HG03135 (cell line): ENCODE data around the gene TRMT44.
A peak's percentile ranks its signal among the peaks of the same experiment; 100 is the strongest.

Experiments used
- ATAC-seq: cut with Tn5 transposase; IDR thresholded peaks from one replicate; pipeline ENCODE4 v1.9.1; 2021; ENCODE audit warnings: mild to moderate bottlenecking, moderate library complexity; ENCODE audit not compliant: unreplicated experiment

The TRMT44 gene

DNA sequence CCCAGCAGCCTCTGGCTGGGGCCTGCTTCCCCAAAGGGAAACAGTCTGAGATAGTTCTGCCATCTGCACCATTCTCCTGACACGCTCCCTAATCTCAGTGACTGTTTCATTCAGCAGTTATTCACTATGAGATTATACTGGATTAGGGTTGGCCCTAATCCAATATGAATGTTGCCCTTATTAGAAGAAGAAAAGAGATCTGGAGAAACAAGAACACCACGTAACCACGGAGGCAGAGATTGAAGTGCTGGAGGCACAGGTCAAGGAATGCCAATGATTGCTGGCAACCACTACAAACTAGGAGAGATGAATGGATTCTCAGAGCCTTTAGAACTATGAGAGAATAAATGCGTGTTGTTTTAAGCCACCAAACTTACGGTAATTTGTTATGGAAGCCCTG, 7.4 kb upstream of the TRMT44 start:
- no peak for ATAC-seq

GRCh38 chr4:8434251-8435073, 6.1 kb upstream of the TRMT44 start:
- no peak for ATAC-seq

- ATAC-seq = peak; percentile 50
Measured at GRCh38 chr4:8435656-8436121, 4.9 kb upstream of the TRMT44 start.

DNA sequence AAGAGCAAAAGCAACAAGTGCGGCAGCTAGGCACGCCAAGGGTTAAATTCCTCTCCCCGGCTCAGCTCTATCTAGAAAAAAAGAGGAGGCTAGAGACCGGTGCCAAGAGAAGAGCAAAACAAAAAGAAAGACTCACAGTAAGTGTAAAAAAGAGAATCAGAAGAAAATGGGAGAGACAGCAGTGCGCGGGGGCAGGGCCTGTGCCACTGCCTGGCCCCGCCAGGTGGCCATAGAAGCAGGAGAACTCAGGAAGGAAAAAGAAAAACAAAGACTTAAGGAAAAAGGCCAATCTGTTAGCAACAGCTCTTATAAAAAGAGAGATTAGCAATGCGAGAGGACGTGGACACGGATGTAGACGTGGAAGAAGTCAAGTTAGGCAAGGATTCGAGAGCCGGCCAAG, 3.3 kb upstream of the TRMT44 start:
- ATAC-seq = no peak

- ATAC-seq = no peak
Measured at GRCh38 chr4:8438743-8439142, 1.8 kb upstream of the TRMT44 start.

DNA sequence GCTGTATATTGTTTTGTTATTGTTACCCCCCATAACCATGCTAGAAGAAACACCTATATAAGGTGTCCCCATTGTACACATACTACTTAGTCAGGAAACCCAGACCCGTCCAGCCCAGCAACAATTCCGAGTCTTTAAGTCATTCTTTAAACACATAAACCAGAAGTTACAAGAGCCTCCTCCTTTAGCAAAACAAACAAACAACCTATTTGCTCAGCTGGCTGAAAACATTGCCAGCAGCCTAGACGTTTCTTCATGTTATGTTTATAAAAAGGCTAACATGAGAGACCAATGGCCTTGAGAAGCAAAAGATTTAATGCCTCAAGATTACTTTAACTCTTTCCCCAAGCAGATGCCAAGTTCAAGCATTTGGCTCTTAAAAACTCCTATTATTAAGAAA, 1.4 kb upstream of the TRMT44 start:
- no peak for ATAC-seq

DNA sequence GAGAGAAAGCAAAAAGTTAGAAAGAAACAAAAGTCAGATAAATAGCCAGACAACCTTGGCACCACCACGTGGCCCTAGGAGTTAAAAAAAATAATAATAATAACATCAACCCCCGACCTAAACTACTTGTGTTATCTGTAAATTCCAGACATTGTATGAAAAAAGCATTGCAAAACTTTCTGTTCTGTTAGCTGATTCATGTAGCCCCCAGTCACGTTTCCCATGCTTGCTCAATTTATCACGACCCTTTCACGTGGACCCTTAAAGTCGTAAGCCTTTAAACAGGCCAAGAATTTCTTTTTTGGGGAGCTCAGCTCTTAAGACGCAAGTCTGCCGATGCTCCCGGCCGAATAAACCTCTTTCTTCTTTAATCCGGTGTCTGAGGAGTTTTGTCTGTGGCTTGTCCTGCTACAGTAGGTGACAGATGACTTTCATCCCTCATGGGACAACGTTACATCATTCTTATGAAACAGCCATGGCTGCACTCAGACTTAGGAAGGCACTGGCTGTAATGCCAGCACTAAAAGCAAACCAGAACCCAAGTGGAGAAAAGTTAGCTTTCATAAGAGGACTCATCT, 574 bp upstream of the TRMT44 start:
- ATAC-seq = peak; percentile 27

DNA sequence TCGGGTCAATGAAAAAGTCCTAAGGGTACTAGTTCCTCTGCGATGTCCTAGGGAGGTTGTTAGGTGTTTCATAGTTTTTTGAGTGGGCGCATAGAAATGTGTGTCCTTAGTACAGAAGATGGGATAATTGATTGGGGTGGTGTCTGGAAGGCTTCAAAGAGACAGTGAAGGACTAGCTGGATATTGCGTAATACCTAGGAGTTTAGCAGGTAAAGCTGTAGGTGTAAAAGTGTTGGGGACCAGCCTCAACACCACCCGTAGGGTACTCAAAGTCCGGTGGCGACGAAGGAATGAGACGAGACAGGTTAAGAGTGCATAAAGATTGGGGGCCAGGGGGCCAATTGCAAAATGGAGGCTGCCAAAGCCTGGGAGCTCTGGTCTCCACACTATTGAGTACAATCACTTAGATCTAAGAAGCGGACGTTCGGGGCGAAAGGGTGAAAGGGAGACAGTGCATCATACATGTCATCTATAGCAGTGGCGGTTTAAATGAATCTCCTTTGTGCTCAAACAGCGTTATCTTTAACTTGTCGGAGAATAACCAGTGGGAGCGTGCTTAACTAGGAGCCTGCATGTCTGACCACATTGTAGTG, 1.0 kb downstream of the TRMT44 start:
- ATAC-seq = no peak

DNA sequence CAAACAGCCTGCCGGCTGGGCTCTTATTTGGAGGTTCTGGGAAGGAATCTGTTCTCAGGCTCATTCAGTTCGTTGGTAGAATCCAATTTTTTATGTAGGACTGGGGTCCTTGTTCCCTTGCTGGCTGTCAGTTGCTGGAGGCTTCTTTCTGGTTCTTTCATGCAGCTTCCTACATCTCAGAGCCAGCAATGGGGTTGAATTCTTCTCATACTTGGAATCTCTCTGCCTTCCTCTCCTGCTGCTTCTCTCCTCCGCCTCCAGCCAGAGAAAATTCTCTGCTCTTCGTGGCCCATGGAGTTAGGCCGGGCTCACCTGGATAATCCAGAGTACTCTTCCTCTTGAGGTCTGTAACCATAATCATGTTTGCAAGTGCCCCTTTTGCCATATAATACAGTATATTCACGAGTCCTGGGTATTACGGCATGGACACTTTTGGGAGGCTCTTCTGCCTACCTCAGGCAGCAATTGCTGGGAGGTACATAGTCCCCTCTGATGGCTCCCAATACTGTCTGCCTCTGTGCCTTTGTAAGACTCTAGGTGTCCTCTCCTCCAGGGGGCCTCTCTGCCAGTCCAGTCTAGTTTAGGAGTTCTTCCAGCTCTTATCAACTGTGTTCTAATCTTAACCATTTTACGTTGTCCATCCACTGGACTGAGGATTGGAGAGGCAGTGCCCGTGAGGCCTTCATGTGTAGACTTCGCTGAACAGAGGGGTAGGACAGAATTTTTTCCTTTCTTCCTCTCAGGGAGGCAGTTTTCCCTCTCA, 2.2 kb downstream of the TRMT44 start:
- no peak for ATAC-seq

- ATAC-seq = no peak
Measured at GRCh38 chr4:8443801-8444200, 3.2 kb downstream of the TRMT44 start.

DNA sequence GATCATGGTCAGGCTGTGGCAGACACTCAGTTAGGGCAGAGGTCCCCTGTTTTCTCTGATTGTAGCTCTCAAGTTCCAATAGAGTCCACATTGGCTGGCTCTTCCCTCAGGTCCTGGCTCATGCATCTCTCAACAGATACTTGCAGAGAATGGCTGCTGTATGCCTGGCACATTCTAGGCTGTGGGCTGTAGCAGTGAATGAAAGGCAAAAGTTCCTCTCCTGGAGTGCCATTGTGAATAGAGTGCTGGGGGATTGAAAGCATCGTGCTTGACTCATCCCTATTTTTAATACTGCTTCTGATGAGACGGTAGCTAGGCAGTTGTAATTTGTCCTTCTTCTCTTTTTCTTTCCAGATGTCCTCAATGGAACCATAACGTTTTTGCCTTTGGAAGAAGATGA, 5.5 kb downstream of the TRMT44 start:
- ATAC-seq = no peak

DNA sequence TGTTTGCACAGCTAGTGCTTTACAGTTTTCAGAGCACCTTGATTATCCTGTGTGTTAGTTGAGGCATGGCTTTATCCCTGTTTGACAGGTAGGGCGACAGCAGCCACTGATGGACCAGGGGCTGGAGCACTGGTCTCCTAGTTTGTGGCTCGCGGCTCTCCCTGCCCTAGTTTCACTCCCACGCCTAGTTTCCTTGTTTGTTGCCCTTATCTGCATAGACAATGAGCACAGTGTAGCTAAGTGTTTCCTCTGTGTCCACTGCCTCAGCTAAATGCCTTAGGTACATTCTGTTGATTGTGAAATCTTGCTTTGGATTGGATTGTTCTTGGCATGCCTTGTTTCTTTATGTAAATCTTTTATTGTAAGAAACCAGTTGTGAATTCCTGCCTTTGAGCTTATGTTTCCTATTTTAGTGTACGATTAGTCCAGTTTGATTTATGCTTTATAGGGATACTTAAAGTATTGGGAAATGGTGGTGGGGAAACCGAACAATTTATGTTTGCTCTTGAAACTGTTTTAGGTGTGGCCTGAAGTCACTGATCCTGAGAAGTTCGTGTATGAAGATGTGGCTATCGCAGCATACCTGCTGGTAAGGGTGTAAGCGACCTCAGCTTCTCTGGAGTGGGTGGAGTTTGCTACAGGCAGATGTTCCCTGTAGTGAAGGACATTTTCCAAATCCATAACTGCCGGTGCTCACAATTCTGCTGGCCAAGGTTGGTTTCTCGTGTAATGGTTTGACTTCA, 11.0 kb downstream of the TRMT44 start:
- ATAC-seq = no peak

DNA sequence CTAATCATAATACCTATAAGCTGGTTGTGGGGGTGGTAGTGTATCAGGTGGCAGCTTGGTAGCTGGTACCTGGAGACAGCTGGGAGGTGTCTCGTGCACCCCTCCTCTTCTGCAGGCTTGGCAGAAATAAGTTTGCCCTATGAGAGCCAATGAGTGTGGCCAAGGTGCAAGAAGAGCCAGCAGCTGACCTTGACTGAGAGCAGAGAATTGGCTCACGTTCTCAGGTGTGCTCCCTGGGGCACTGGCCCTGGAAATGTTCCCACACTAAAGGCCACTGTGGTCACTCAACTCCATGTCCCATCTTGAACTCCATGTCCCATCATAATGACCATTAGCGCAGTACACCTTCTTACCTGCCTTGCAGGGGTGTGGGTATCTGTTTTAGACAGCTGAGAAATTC, 13.4 kb downstream of the TRMT44 start:
- no peak for ATAC-seq

DNA sequence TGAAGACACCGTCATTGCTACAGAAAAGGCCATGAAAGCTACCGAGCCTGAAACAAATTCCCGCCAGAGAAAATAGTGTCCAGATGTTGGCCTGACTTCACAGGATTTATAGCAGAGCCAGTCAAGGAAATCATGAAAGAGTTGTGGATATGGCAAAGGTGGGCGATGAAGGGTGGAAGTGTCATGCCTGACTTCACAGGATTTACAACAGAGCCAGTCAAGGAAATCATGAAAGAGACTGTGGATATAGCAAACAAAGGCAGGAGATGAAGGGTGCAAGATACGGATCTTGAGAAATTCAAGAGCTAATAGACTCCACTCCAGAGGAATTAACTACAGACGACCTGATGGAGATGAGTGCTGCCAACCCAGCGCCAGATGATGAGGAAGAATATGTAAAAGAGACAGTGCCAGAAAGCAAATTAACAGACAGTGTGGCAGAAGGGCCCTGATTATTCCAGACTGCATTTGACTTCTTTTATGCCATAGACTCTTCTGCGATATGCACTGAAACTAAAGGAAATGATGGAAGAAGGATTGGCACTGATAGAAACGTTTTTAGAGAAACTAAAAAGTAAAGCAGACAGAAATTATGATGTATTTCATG, 17.2 kb downstream of the TRMT44 start:
- ATAC-seq = no peak

GRCh38 chr4:8459867-8460445, 19.4 kb downstream of the TRMT44 start:
- no peak for ATAC-seq

DNA sequence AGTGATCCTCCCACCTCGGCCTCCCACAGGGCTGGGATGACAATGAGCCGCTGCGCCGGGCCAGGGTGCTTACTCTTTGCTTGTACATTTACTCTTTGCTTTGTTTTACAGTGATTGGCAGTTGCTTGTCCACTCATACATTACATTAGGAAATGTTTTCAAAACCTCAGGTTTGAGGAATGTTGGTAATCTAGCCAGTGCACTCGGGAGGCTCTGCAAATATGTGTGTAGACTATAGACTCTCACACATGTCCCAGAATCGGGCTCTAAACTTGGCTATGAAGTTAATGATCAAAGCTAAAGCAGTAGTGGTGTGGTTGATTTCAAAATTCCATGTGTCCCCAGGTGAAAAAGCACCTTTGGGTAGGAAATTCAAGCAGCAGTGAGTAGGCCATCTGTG, 20.5 kb downstream of the TRMT44 start:
- no peak for ATAC-seq

- ATAC-seq = no peak
Measured at GRCh38 chr4:8461616-8462015, 21.0 kb downstream of the TRMT44 start.

GRCh38 chr4:8463811-8464210, 23.2 kb downstream of the TRMT44 start:
- no peak for ATAC-seq

- ATAC-seq = no peak
Measured at GRCh38 chr4:8464381-8464780, 23.8 kb downstream of the TRMT44 start.
